Retina (tissue), 1 donor: Measurements from ENCODE around the gene PURA.
"Not testable (repeated sequence)": the region's sequence is repeated elsewhere in the genome, so short reads cannot be mapped to it uniquely, and the experiment has no call there.

Experiments
- DNase-seq: peaks from one replicate; pipeline ENCODE4 v3.0.0-alpha.2; 2016

PURA gene

DNA sequence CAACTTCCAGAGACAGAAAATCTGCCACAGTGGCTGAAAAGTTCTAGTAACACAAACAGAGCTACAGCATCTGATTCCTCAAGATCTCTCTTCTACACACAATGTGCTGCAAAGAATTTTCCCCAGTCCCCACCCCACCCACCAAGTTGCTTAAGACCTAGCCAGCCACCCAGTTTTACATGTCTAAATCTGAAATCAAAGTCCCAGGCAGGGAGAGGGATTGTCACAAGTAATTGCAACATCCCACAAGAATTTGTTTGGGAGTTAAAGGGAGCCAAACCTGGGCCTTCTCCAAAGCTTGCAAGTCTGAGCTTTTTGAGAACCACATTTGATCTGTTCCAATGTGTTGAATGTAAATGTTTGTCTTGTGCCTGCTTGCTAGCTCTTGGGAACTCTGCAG is 27.3 kb downstream of the PURA start:
- DNase-seq, result no peak

DNA sequence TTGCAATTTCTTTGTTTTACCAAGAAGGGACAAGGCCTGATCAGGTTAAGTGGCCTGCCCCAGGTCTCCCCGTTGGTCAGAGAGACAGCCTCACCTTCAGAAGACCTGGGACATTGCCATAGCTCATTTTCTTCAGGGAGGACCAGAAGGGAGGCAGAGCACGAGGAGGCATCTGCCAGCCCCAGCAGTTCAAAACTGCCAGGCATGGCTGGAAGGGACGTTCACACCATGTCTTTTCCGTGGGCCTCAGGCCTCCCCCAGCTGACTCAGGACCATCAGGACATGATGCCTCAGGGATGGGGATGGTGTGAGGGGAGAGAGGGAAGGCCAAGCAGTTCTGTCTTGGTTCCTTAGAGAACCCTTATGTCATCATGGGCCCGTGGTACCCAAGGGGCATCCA is 28.3 kb downstream of the PURA start:
- no peak for DNase-seq

DNA sequence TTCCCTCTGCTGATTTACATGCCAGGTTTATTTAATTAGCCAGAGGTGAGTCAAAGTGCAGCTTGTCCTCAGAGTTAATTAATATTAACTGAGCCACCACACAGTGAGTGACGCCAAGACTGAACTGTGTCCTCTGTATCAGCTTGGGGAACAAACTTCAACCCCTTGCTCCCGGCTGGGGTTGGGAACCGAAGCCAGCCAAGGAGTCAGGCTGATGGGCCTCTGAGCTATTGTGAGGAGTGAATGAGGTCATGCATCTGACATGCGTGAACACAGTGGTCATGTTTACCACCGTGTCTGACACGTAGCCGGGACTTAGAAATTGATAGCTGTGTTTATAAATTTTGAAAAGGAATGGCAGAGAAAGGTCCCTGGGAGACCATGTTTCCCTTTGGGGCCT is 28.9 kb downstream of the PURA start:
- no peak for DNase-seq

DNA sequence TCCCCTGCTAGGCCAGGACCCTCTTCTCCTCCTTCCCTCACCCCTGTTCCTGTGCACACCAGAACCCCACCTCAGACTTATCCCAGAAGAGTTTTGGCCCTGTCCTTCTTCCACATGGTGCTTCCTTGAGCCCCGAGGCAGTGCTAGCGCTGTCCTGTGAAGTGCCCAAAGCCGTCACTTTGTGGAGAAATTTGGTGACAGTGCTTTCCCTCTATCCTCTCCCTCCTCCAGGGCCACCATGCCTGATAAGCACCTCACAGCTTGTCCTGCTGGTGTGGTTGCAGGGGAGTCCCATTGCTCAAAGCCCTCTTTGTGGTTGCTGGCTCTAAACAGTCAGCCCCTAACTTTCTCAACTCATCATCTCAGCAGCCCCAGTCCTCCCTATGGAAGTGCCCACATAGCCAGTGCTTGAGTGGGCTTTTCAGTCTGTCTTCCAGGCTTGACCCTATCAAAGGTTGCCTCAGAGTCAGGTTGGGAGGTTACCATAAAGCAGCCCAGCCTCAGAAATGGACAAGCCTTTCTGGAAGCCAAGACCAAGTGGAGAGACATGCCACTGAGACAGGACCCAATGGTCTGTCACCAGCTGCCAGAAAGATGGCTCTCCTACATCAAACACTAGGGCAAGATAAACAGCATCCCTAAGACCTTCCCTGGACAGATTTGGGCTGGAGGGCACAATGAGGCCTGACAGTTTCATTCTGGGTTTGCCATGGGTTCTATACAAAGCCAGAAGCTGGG is 29.8 kb downstream of the PURA start:
- DNase-seq, result peak; percentile 39

DNA sequence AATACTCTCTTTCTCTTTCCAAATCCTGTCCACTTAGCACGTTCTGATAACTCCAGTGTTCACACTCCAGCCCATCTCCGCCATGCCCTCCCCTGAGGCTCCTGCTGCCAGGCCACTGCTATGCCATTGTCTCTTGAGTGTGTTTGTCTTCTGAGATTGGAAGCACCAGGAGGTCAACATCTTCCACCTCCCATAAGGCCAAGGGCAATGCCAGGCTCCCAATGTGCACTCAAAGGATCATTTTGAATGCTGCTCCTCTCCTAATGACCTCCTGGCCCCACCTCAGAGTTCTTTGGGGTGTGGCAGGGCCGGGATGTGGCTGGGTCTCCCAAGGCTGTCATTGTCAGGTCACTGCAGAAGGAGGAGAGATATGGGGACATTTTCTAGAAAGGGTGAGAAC is 31.3 kb downstream of the PURA start:
- DNase-seq, result peak; percentile 33

DNA sequence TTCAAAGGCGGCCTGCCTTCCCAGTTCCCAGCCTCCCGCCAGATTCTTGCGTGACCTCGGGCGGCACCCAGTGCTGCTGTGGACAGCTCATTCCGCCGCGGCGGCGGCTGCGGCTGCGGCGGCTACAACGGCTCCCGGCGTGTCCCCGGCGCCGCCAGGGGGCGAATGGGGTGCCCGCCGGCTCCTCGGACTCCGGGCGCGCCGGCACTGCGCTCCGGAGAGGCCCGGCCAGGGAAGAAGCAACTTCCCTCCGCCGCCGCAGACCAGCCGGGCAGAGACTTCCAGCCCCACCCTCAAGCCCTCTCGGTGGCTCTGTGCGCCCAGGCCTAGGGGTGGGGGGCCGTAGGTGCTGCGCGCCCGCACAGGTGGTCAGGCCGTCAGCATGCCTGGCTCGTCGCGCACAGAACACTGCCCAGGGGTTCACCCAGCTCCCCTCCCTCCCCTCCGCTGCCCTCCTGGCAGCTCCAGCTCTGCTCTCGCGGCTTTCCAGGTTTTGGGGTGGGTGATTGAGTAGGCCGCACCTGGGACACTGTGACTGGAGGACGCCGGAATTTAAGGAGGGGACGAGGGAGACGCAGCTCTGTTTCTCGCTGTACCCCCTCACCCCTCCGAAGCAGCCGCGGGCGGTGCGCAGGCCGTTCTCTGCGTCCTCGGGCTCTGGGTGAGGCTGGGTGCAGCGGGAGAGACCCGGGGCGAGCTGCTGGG is 32.1 kb downstream of the PURA start:
- DNase-seq, result peak; percentile 86

DNA sequence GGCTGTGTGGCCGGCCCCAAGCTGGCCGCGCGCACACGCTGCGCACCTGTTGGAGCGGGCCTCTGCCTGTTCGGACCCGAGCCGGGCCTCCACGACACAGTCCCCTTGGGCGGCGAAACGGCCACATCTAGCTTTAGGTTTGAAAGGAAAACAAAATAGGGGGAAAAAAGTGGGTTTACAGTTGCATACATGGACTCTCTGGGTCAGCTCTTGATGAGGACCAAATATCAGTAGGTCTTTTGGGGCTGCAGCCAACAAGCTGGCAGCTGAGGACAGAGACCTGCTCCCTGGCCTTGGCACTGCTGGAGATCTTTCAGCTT is 32.6 kb downstream of the PURA start:
- DNase-seq, result no peak

DNA sequence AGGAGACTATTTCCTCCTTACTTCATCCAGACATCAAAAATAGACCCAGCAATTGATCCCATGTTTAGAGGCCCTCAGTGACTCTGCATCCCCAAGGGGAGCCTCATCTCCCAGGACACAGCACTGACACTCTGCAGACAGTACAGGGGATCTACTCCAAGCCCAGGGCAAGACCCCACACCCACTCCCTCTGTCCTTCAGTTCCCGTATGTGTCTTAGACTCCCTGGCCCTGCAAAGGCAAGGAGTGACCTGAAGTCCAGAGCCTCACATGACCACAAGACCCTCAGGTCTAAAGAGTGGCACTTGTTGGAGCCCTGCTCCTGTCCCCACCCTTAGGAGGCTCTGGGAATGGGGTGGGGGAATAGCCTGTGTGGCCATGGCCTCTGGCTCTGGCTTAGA is 33.6 kb downstream of the PURA start:
- DNase-seq, result no peak

DNA sequence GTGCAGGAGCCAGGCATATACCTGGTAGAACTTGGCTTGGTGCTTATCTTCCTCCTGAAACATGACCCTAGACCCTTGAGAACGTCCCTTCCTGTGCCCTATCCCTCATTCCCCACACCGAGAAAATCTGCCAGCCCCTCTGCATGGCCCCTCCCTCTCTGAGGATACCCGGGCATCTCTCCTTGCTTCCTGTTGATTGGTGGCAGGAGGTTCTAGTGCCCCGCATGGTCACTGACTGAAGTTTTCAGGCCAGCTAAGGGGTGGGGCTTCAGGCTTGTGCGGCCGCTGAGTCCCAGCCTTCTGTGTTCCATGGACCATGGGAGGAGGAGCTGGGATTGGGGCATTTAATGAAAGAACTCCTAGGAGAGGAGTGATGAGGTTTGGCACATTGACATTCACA is 34.6 kb downstream of the PURA start:
- peak; percentile 36 for DNase-seq

DNA sequence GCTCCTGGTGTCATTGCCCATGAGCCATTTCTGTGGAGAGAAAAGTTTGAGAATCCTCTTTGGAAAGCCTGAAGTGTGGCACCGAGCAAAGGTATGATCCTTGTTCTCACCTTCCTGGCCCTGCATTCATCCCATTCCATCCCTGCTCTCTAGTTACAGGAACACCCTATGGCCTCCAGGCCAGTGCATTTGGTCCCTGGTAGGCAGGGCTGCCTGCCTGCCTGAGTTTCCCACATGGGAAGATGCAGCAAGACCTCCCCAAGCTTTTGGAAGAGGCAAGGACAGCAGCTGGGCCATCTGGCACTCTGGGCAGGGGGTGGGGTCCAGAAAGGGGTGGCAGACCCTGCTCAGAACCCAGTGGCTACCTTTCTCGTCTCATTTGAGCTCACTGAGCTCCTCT is 36.3 kb downstream of the PURA start:
- no peak for DNase-seq

DNA sequence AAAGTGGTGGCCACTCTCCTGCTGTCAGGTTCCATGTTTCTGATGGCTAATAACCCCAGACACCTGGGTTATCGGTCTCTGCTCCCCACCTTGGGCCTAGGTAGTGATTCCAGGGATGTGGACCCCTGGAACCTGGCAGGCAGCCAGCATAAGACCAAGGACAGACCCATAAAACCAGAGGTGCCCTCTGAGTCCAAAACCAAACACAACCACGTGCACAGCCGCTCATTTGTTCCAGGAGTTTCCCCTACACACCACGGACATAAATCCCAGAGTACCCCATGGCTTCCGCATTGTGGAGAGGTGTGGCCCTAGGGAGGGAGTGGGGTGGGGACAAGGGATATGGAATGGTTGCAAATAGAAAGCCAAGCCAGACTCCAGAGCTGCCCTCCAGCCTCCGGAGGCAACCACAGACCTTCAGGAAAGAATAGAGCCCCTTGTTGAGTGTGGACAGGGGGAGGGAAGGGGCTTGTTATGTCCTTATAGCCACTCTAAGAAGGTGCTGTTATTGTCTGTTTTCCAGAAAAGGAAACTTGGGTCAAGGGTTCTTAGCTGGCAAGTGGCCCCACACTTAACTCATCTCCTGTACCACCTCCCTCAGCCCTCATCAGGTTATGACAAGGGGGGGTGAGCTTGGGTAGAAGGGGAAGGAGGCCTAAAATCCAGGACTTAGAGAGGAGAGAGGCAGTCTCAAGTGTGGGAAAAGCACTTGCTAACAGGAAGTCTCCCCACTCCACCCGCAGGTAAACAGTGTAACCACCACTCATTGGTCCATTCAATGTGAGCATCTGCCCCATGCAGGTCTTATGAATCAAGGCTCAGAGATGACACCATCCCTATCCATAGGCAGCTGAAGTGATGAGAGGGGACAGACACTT is 37.5 kb downstream of the PURA start:
- no peak for DNase-seq

DNA sequence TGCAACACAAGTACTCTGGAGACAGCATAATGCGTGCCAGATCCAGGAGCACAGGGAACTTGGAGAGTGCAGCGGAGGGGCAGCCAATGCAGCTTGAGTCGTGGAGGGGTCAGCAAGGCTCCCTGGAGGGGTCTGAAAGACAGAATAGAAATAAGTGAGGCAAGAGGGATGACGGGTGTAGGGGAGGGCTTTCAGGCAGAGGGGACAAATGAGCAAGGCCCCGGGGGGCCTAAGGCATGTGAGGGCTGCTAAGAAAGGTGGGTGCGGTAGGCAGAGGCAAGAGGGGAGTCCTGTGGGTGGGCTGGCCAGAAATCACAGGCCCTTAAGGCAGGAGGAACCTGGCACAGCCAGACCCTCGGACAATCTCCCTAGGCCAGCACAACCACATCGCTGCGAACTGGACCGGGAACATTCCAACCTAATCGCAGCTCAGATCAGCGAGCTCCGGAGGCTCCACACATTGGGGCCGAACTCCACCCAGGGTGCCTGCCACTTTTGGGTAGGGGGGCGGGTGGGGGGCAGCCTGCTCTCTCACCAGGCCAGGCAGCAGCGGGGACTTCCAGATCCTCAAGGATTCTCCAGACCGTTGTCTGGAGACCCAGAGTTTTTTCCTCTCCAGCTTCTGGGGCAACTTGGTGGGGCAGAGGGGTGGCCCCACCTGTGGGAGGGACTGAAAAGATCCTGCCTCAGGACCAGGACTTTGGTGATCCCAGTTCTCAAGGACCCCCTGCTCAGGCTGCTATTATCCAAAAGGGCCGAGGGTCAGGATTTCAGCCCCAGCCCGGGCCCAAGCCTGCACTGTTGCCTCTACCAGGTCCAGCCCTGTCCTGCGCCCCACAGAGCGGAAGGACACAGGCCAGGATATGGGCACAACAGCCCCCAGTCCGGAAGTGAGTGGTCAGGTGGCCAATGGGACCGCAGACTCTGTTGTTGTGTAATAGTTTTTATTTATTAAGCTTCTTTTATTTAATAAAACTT is 38.4 kb downstream of the PURA start:
- peak; percentile 59 for DNase-seq

DNA sequence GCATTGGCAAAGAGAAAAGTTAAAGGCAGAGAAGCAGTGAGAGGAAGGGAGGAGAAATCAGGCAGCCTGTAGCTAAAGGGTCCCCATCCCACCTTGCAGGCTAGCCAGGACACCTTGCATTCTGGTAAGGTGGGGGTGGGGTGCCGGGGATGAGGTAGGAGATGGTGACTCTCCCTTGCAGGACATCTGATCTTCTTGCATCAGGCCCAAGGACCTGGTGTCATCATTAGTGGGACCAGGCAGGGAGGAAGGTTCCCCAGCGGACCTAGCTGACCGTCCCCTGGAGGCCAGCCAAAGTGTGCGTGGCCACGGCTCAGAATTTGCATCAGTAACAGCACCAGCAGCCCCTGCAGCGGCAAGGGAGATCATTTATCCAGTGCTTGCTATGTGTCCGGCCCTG is 39.3 kb downstream of the PURA start:
- DNase-seq, result no peak

DNA sequence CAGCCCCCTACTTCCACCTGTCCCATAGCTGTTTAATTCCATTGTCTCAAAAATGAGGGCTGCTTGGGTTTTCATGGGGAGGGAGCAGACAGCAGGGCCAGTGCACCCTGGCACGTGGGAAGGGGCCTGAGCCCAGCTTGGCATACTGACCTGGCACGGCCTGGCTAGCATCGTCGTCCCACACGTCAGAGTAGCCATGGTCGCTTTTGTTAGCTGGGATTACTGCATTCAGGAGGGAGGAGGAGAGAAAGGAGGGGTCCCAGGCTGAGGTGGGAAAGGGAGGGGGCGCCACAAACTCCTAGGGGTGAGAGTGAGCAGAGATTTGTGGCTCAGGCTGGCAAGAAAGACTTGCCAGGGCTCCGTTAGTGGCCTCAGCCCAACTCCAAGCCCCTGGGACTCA is 40.0 kb downstream of the PURA start:
- DNase-seq, result no peak

DNA sequence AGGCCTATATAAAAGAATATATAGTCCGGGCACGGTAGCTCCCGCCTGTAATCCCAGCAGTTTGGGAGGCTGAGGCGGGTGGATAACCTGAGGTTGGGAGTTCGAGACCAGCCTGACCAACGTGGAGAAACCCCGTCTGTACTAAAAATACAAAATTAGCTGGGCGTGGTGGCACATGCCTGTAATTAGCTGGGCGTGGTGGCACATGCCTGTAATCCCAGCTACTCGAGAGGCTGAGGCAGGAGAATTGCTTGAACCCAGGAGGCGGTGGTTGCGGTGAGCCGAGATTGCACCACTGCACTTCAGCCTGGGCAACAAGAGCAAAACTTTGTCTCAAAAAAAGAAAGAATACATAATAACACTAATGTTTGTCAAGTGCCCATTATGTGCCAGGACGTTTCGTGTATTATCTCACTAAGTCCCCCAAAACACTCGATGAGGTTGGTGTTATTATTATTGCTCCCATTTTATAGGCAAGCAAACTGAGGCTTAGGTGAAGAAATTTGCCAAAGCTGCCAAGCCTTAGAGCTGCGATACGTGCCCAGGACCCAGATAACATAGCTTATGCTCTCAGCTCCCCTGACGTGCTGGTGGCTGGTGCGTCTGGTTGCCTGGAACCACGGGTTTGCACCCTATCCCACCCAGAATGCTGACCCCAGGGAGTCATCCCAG is 40.9 kb downstream of the PURA start:
- not testable (repeated sequence) for DNase-seq

DNA sequence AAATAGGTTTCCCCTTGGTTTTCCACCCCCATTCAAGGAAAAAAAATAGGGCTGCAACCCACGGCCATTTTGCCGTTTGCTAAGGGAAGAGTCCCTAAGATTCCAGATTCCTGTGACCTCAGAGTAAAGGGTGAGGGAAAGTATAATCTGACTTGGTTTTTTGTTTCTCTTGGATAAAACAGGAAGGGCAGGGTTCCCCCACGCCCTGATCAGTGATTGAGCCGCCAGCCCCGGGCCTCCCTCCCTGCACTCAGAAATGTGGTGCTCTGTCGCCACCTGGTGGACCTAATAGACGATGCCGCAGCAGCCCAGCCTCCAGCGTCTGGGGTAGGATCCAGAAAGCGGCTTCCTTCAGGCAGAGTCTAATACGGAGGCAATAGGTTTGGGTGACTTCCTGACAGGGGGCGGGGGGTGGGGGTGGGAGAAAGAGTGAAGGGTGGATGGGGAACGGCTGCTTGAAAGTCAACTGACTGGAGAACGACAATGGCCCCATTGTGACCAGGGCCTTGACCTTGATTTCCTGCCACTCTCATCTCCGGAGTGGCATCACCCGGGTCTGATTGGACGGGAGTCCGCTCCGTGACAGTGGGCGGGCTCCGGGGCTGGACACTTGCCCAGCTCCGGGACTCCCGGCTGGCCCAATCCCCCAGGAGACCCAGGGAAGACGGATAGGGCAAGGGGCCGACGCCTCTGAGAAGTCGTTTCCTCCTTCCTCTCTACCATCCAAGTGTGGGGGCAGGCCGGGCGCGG is 43.3 kb downstream of the PURA start:
- DNase-seq, result peak; percentile 89

DNA sequence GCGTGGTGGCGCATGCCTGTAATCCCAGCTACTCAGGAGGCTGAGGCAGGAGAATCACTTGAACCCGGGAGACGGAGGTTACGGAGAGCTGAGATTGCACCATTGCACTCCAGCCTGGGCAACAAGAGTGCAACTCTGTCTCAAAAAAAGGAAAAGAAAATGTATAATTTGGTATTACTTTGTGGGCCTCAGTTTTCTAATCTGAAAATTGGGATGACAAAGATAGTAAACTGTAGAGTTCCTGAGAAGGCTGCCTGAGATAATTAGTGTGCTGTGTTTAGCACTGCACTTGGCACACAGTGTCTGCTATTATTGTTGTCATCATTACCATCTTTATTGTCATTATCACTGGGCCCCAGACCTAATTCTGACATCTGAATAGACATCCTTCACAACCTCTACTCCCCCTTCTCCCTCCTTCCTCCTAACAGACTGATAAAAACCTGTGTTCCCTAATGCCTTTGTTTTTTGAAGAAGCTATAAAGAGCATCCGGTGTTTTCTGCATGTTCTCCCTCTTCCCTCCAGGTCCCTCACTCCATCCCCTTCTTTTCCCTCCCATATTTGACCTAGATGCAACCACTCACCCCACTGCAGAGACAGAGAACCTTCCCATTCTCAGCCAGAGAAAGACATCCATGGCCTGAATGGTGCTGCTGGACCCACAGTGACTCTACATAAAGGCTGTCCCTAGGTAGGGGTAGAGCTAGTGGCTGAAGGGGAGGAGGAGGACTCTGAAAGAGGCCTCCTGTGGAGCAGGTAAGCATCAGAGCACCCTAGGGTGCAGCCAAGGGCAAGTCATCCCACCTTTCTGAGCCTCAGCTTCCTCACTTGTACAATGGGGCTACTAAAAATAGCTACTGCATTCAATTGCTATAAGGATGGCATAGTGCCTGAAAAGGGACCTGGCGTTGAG is 45.4 kb downstream of the PURA start:
- DNase-seq, result no peak

DNA sequence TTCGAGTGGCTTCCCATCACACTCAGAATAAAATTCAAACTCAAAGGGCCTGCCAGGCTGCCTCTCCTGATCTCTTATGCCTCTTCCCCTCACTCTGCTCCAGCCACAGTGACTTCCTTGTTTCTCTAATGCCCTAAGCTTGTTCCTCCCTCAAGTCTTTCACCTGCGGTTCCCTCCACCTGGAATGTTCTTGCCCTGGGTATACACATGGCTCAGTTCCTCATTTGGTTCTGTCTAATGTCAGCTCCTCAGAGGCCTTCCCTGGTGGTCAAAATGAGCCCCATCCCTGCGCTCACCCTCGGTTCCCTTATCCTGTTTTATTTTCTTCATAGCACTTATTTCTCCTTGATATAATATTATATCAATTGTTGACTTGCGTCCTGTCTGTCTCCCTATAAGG is 48.4 kb downstream of the PURA start:
- no peak for DNase-seq

DNA sequence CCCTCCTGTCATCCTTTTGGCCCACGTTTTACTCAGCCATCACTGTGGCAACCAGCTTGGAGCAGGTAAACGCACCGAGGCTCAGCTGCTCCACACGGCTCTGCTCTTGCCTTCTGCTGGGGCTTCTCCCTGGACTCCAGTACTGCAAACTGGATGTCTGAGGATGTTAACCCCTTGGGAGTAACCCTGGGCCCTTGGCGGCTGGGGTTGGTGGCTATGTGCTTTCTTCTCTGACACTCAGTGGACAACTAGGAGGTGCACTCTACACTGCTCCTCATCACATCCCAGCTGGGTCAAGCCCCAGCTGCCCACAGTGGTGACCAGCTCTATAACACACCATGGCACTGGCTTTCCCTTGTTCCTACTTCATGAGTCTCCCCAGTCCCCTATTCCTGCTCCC is 48.9 kb downstream of the PURA start:
- no peak for DNase-seq
